GM18909 (cell line): ENCODE data around the gene EML6.

ENCODE experiments used
- ATAC-seq: cut with Tn5 transposase; IDR thresholded peaks from one replicate; pipeline ENCODE4 v1.9.1; 2021; ENCODE audit warnings: mild to moderate bottlenecking; ENCODE audit not compliant: unreplicated experiment, poor library complexity

Gene EML6

GRCh38 chr2:55012672-55013484, 289.4 kb downstream of the EML6 start:
- no peak for ATAC-seq

- no peak for ATAC-seq
Observed at GRCh38 chr2:55013936-55014335, 290.5 kb downstream of the EML6 start.

GRCh38 chr2:55014962-55015939, 291.8 kb downstream of the EML6 start:
- no peak for ATAC-seq

- no peak for ATAC-seq
Observed at GRCh38 chr2:55017428-55017827, 294.0 kb downstream of the EML6 start.

- no peak for ATAC-seq
Observed at GRCh38 chr2:55017880-55018279, 294.4 kb downstream of the EML6 start.

- ATAC-seq = no peak
Observed at GRCh38 chr2:55018619-55019018, 295.2 kb downstream of the EML6 start.

GRCh38 chr2:55019526-55020258, 296.2 kb downstream of the EML6 start:
- no peak for ATAC-seq
